Keratinocyte (primary cell): ENCODE measurements around the gene CDC14B. TPM values are rescaled to one million over a fixed set of nuclear protein-coding genes. Genes with fewer than 3 reads are reported as not detected.

Experiments used
- DNase-seq: peaks from one replicate; pipeline ENCODE4 v3.0.0-alpha.2; 2011; ENCODE audit warnings: low read depth, missing footprints, low spot score
- FAIRE-seq: peaks from 2 replicates; lab custom pipeline; 2011; peaks lifted over from hg19 to GRCh38; lab: Jason Lieb, UNC
- H2AFZ ChIP-seq: 2 replicates; pipeline ENCODE4 v1.6.0; 2012; ENCODE audit warnings: low read length, control low read depth, inconsistent platforms; ENCODE audit not compliant: control insufficient read depth
- H3K27ac ChIP-seq: 2 replicates; pipeline ENCODE4 v1.5.1; 2011; ENCODE audit warnings: low read length; ENCODE audit not compliant: control insufficient read depth, insufficient read depth
- H3K27me3 ChIP-seq: 3 replicates; pipeline ENCODE4 v1.6.0; 2011; ENCODE audit warnings: low read length; ENCODE audit not compliant: control insufficient read depth, insufficient read depth; ENCODE audit errors: extremely low read depth
- H3K36me3 ChIP-seq, 2 experiments: 2 replicates in 1 of 2; 3 replicates in 1 of 2; pipeline ENCODE4 v1.5.1; 2011; ENCODE audit warnings: low read length in 2 of 2, mild to moderate bottlenecking in 1 of 2; ENCODE audit not compliant: control insufficient read depth in 2 of 2, insufficient read depth in 2 of 2; ENCODE audit errors: extremely low read depth in 1 of 2
- H3K4me1 ChIP-seq: 3 replicates; pipeline ENCODE4 v1.5.1; 2011; ENCODE audit warnings: low read length; ENCODE audit not compliant: control insufficient read depth, insufficient read depth; ENCODE audit errors: extremely low read depth
- H3K4me2 ChIP-seq: 3 replicates; pipeline ENCODE4 v1.6.0; 2011; ENCODE audit warnings: low read depth, low read length; ENCODE audit not compliant: control insufficient read depth, insufficient read depth; ENCODE audit errors: extremely low read depth
- H3K4me3 ChIP-seq, 3 experiments: fragments of 200-600 bp in 1 of 3; sonication (generic) in 1 of 3; 2 replicates in 2 of 3; 3 replicates in 1 of 3; pipeline ENCODE4 v1.5.1; 2011 to 2016; ENCODE audit warnings: low read length in 3 of 3, mild to moderate bottlenecking in 3 of 3, control low read depth in 2 of 3, inconsistent platforms in 1 of 3, low read depth in 1 of 3, mixed read lengths in 1 of 3, mixed run types in 1 of 3, moderate library complexity in 1 of 3; ENCODE audit not compliant: control insufficient read depth in 2 of 3, insufficient read depth in 2 of 3; ENCODE audit errors: extremely low read depth in 1 of 3
- H3K79me2 ChIP-seq: 2 replicates; pipeline ENCODE4 v1.6.0; 2012; ENCODE audit warnings: low read length; ENCODE audit not compliant: control insufficient read depth, insufficient read depth
- H3K9ac ChIP-seq: 3 replicates; pipeline ENCODE4 v1.6.0; 2011; ENCODE audit warnings: low read length; ENCODE audit not compliant: control insufficient read depth, insufficient read depth; ENCODE audit errors: extremely low read depth
- H3K9me1 ChIP-seq: 3 replicates; pipeline ENCODE4 v1.6.0; 2011; ENCODE audit warnings: low read length; ENCODE audit not compliant: control insufficient read depth, insufficient read depth; ENCODE audit errors: extremely low read depth
- H3K9me3 ChIP-seq: 2 replicates; pipeline ENCODE4 v1.5.1; 2012; ENCODE audit warnings: low read depth, low read length; ENCODE audit not compliant: control insufficient read depth
- H4K20me1 ChIP-seq: 3 replicates; pipeline ENCODE4 v1.6.0; 2011; ENCODE audit warnings: low read length; ENCODE audit not compliant: control insufficient read depth, insufficient read depth; ENCODE audit errors: extremely low read depth
- CTCF ChIP-seq, 3 experiments: IDR thresholded peaks in 1 of 3; conservative IDR thresholded peaks in 1 of 3; optimal IDR thresholded peaks in 1 of 3; 2 replicates in 2 of 3; 3 replicates in 1 of 3; pipeline versions ENCODE3 to v1.5.1; 2011; ENCODE audit warnings: low read length in 3 of 3, mild to moderate bottlenecking in 3 of 3, moderate library complexity in 2 of 3, control low read depth in 1 of 3, inconsistent platforms in 1 of 3; ENCODE audit not compliant: insufficient read depth in 2 of 3; ENCODE audit errors: extremely low read depth in 1 of 3
- EZH2 ChIP-seq: IDR thresholded peaks from one replicate; pipeline ENCODE4 v1.6.1; 2012; ENCODE audit warnings: inconsistent platforms, mild to moderate bottlenecking, low read length, moderate library complexity
- dilution Hi-C: fragments of 300-500 bp; cut with MboI; formaldehyde crosslinking; loops from one replicate; pipeline ENCODE4 v1.7.0; 2020; ENCODE audit warnings: low sequenced_read_pairs; ENCODE audit not compliant: extremely low pct_ligation_motif_present
- polyA plus RNA-seq, 5 experiments: library from polyadenylated mRNA; depleted of rRNA in 3 of 5; stranded (reverse) in 3 of 5; stranded (forward) in 1 of 5; unstranded in 1 of 5; fragments of >200 nt; gene quantifications; 1 replicate in 1 of 5; 2 replicates in 3 of 5; 3 replicates in 1 of 5; pipeline versions ENCODE4 v1.2.1 to v1.2.3, GENCODE V29; 2011 to 2012; ENCODE audit warnings: missing spikeins in 2 of 5, low read depth in 1 of 5, low replicate concordance in 1 of 5

The CDC14B gene
- polyA plus RNA-seq, 1 donor (not counting 4 experiments of a cell fraction or from before 2014, with no cell fraction given): 7.5 TPM

- Histone ChIP-seq H3K4me3 (peak overlapping the region; percentile 24 to 56 (median 52)), H3K9ac (peak overlapping the region; percentile 24), H3K27me3 (no peaks in the 10 kb centered on the region), H3K79me2 (peaks cover 15% of the 10 kb centered on the region), H4K20me1 (no peaks in the 10 kb centered on the region), H3K4me1 (peaks cover 12% of the 10 kb centered on the region), H3K9me3 (no peaks in the 10 kb centered on the region), H2AFZ (peak overlapping the region; percentile 14), H3K4me2 (peak overlapping the region; percentile 53), H3K9me1 (no peaks in the 10 kb centered on the region), H3K36me3 (no peaks in the 10 kb centered on the region), H3K27ac (peak overlapping the region; percentile 45)
- DNase-seq (no peak), FAIRE-seq (no peak)
- dilution Hi-C loops: no loop called here
- no peak for TF ChIP-seq EZH2
- TF ChIP-seq CTCF (optimal IDR thresholded peaks at IDR 0.05 in 1 of 3, IDR thresholded peaks at IDR 0.05 in 1 of 3, conservative IDR thresholded peaks at IDR 0.05 in 1 of 3; ENCODE audit: extremely low read depth in 1 of 3, insufficient read depth in 2 of 3, low read length in 3 of 3): no peak
These were observed 505 bp upstream of the CDC14B start for GRCh38 chr9:96620181-96620514.

DNA sequence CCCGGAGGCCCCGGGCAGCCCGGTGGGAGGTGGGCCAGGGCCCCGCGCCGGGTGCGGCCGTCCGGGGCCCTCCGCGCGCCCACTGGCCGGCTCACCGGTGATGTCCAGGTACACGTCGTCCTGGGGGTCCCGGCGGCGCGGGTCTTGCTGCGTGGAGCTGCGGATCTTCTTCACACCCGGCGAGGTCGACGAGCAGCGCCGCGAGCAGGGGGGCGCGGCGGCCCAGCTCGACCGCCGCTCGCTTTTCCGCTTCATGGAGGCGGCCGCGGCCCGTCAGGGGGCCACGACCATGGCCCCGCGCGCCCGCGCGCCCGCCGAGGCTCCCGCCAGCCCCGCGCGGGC lies 548 bp downstream of the CDC14B start:
- no peaks in the 10 kb centered on the region for H3K9me3 ChIP-seq
- H3K27me3 ChIP-seq: no peaks in the 10 kb centered on the region
- no peak for TF ChIP-seq EZH2
- H3K9ac ChIP-seq: peak overlapping the region; percentile 74
- no peaks in the 10 kb centered on the region for H4K20me1 ChIP-seq
- no peaks in the 10 kb centered on the region for H3K9me1 ChIP-seq
- dilution Hi-C loops: no loop called here
- FAIRE-seq: no peak
- DNase-seq: no peak
- peak overlapping the region; percentile 94 for H3K4me2 ChIP-seq
- peaks cover 17% of the 10 kb centered on the region for H3K79me2 ChIP-seq
- H3K4me3 ChIP-seq: peak overlapping the region; percentile 64 to 90 (median 70)
- H3K36me3 ChIP-seq: no peaks in the 10 kb centered on the region
- H3K27ac ChIP-seq: peak overlapping the region; percentile 31
- H3K4me1 ChIP-seq: peaks cover 16% of the 10 kb centered on the region
- H2AFZ ChIP-seq: peak overlapping the region; percentile 26
